HG03039 (cell line): ENCODE results near the gene IL26.

Source experiments
- ATAC-seq: cut with Tn5 transposase; IDR thresholded peaks from one replicate; pipeline ENCODE4 v1.9.1; 2021; ENCODE audit warnings: mild to moderate bottlenecking, moderate library complexity; ENCODE audit not compliant: unreplicated experiment

The IL26 gene, protein sequence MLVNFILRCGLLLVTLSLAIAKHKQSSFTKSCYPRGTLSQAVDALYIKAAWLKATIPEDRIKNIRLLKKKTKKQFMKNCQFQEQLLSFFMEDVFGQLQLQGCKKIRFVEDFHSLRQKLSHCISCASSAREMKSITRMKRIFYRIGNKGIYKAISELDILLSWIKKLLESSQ

DNA sequence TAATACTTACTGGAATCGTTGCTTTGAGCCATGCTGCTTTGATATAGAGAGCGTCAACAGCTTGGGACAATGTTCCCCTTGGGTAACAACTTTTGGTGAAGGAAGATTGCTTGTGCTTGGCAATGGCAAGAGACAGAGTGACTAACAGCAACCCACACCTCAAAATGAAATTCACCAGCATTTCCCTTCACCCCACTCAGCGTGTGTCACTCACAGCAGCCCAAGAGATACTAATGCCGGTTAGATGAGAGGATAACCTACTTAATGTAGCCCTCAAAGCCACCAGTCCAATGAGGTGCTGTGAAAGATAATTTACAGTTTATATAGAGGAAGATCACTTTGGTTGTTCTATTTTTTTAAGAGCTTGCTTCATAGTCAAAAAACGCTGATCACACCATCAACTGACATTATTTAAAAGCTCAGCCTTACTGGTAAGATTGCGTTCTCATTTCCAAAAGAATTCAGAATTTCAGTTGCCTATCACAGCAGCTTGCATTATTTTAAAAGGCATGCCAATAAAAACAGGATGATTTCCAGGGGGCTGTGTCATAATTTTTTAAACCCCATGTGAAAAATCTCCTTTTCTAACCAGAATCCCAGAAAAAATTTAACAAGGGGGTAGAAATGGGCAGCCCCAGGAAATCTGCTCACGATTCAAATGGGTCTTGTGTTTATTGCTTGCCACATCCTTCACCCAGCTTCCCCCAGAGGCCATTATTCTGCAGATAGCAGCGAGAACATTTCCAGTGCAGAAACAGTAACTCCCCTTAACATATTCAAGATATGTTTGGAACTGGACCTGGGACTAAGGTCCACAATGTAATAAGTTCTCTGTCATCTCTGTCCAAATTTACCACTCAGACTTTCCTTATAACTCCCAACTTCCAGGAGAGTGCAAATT lies at the start of gene IL26:
Gene IL26, minus strand, starts transcription at position 235 of the 901 bp plus-strand sequence. Its CDS starts 54 bp downstream, at position 181.
- no peak for ATAC-seq

DNA sequence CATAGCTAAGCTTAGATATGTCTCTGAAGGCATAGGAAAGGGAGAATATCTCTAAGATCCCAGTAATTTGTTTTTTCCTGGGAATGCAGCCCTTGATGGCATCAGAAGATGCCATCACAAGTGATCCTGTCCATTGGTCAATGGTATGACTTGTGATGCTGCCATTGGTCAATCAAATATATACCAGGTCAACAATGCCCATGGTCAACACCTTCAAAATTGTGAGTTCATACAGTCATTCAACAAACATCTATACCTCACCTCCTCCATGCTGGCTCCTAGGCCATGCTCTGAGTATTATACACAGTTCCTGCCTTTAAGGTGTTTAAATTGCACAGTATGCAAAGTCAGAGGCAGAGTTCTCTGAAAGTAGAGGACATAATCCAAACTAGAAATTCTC lies 47.1 kb upstream of the IL26 start:
- no peak for ATAC-seq

DNA sequence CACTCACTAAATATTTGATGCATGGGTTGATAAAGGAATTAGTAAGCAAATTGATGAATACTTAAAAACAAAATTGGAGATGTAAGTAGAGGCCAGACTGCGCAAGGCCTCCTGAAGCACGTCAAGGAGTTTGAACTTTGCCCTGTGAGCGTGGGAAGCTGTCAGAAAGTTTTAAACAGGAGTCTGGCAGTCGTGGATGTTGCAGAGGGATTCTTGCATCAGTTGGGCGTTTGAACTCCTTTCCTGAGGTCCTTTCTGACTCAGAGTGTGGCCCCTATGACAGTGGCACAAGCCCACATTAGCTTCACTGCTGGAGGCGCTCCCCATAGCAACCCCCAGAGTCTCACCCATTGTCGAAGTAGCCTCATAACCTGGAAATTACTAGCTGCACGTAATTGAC lies 45.7 kb upstream of the IL26 start:
- no peak for ATAC-seq

- no peak for ATAC-seq
Observed at GRCh38 chr12:68270358-68270757, 44.7 kb upstream of the IL26 start.

DNA sequence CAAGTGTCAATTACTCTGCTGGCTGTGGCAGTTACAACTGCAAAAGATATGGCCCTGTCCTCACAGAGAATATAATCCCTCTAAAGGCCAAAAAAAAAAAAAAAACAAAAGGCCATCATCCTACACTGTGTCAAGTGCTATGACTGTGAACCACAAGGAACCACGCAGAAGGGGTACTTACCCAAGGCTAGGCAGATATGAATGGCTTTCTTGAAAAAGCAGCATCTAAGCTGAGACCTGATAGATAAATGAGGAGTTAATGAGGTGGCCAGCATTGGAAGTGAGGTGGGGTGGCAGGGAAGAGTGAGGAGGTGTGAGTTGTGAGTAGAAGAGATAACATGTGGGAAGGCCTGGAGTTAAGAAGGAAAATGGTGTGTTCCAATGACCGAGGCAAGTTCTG lies 44.2 kb upstream of the IL26 start:
- ATAC-seq: no peak

GRCh38 chr12:68268967-68269366 lies 43.4 kb upstream of the IL26 start:
- ATAC-seq: no peak

DNA sequence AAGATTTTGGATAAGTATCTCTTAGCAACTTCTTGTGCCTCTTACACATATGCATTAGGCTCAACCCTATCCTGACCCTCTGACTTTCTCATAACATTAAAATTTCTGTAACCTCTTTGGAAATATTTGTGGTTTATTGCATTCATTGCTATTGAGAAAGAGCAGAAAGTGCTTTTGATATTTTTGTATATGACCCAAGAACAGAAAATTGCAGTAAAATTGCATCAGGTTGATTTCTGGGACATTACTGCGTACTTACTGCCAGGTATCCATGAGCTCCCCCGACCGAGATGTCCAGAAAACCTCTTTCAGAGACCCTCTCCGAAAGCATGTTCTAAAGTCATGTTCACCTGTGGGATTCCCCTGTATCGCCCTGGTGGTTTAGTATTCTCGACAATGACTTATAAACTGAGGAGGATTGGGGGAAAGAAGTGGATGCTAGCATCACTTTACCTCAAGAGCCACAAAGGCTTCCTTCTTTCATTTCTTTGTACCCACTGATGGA lies 42.3 kb upstream of the IL26 start:
- ATAC-seq: no peak

- no peak for ATAC-seq
Observed at GRCh38 chr12:68264857-68265256, 39.2 kb upstream of the IL26 start.

- no peak for ATAC-seq
Observed at GRCh38 chr12:68264158-68264855, 38.7 kb upstream of the IL26 start.

GRCh38 chr12:68263366-68263765 lies 37.8 kb upstream of the IL26 start:
- no peak for ATAC-seq

DNA sequence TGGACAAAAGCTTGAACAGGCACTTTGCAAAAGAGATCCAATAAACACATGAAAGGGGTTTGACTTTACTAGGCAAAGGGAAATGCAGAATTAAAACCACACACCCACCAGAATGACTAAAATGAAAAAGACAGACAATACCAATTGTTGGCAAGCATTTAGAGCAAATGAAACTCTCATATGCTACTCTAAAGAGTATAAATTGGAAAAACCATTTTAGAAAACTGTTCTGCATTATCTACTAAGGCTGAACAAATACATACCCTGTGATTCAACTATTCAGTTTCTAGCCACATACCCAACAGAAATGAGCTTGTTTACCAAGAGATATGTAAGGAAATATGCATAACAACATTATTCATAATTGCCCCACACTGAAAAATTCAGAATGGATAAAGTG lies 36.3 kb upstream of the IL26 start:
- ATAC-seq: no peak

DNA sequence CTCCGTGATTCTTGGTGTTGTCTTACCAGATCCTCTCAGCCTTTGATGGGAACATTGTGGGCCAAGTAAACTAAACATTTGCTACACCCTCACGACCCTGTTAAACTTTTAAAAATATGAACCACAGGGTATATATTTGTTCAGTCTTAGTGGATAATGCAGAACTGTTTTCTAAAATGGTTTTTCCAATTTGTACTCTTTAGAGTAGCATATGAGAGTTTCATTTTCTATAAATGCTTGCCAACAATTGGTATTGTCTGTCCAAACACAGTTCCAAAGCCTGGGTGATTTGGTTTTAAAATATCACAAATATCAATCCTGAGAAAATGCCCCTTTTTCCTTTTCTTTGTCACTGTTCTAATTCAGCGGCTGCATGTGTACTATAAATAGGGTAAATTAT lies 34.5 kb upstream of the IL26 start:
- no peak for ATAC-seq

DNA sequence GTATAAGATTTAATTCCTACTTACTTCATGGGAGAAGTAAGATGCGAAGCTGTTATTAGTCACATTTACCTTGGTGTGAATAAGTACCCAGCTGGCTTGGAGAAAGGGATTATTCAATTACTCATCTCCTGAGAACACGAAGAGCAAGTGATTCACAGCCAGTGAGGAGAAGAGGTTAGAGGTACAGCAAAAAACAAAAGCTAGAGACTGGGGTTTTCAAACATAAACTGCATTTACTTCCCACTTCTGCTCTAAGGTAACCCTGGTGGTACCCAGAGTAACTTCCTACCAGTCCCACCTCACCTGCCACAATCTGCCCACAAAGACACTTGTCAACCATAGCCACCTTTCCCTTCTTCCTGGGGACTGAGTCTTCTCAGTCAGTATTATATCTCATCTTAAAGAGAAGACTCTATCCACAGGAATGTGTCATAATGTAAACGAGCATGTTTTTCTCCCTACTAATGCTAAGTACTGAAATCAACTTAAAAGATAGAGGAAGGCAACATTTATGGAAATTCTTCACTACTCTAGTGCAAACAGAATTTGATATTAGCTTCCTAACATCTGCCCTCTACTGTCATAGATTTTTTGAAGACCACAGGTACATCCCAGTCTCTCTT lies 33.8 kb upstream of the IL26 start:
- no peak for ATAC-seq

DNA sequence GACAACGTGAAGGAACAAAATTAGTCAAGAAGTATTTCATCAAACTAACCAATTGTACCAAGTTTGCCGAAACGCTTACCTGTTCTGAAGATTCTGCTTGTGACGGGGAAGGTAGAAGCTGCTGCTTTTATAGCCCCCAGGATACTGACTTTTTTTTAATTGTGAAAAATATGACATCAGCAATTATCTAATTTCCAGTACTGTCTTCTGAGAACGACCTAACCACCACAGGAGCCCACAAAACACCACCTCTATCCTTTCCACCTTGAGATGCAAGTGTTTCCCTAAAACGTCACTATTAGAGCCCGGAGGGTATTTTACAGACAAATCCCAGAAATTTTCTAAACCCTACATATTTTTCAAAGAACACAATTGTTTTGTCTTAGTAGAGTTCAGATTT lies 27.9 kb upstream of the IL26 start, which contains the start of gene IL22:
Gene IL22, minus strand, starts transcription at position 101 of the 400 bp plus-strand sequence. CDS start 156 bp downstream, outside the sequence.
- ATAC-seq: no peak

DNA sequence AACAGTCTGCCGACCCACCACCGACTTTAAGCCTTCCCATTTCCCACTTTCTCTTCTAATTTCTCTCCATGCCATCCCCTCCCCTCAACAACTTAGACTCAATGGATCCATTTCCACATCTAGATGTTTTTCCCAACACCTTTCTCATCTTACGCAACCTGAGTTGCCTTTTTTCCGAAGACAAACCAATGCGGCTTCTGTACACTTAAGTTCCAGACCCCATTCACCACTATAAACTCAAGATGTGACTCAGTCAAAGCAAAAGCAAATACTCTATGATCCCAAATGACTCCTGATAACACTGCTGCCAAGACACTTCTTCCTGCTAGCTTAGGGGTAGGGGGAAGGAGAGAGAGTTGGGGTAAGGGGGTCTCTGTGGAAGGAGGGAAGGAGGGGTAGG lies 26.5 kb upstream of the IL26 start:
- ATAC-seq: no peak

DNA sequence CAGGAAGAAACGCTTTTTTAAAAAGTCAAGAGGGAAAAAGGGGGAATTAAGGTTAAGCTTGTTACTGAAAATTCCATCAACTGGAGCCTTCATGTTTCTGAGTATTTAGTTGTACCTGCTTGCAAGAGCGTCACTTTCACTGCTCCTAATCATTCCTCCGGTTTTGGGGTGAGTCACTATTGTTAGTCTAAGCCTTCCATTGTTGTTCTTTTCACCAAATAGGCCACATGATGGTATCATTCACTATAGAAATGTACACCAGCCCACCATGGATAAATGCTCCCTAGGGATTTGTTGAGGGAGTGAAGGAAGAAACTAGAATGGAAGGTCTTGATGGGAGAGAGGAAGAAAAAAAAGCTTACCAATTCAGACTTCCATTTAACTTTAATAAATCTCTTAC lies 24.8 kb upstream of the IL26 start:
- ATAC-seq: no peak

GRCh38 chr12:68247785-68248184 lies 22.2 kb upstream of the IL26 start:
- ATAC-seq: no peak

DNA sequence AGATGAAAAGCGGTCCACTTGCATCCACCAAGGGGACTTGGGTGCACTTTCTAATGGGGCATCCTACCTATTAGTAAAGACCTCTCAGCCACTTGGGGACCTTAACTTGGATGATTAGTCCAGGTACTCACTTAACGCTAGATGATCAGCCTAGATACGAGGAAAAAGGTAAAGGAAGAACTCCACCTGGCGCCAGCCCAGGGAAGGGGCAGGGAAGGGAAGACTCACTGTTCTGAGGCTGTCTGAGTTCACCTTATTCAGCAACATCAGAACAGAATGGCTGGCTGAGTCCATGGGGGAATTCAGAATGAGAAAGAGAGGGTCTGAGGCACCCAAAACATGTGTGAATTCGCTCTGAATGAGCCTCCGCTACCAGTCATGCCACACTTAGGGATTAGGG lies 20.7 kb upstream of the IL26 start:
- ATAC-seq: no peak

DNA sequence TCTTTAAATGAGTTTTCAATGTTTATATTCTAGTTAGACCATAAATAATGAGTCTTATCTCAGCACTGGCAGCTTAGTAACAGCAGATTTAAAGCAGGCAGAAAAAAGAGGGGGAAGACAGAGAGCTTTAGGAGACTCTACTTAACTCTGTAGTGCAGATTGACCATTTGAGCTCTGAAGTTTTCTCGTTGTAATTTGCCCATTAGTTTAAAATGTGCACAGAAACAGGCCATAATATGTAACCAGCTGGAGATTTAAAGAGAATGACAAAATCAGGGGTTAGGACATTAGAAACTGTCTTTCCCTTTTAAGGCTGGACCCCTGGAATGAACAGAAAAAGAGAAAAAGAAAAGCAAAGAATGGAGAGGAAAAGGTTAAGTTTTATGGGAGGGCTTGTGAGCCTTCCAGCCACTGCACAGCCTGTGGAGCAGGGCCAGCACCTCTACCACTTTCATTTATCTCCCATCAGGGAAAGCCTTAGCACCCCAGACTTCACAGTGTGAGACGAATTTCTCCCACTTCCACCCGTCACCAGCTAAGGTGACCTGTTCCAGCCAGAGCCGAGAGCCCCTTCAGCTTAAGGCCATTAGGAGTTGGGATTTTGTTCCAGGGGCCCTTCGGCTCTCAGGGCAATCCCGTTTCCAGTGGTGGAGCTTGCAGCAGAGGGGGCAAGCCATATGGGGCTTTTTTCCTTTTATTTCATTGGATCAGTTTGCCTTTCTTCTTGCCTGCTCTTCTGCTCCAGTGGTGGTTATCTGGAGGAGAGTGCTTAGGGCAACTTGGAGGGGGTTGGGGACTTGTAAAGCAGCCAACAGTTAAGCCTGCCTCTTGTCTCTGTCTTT lies 19.8 kb upstream of the IL26 start:
- no peak for ATAC-seq

DNA sequence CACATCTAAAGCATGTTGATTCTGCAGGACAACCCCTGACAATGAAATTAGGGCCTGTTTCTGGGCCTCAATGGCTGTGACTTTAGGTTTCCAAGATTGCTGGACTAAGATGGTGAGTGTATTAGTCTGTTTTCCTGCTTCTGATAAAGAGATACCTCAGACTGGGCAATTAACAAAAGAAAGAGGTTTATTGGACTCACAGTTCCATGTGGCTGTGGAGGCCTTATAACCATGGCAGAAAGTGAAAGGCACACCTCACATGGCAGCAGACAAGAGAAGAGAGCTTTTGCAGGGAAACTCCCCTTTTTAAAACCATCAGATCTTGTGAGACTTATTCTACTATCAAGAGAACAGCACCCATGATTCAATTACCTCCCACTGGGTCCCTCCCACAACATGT lies 17.2 kb upstream of the IL26 start:
- no peak for ATAC-seq
